H1 (cell line): Measurements from ENCODE around the gene SLC39A11. TPM values are rescaled to one million over a fixed set of nuclear protein-coding genes. Genes with fewer than 3 reads are reported as not detected.

Source experiments
- CTCF ChIA-PET: fragments of 300-600 bp; sonication (Branson Sonifier 250); formaldehyde crosslinking; loops from one replicate; lab custom pipeline; 2021; ENCODE audit not compliant: partially characterized antibody; lab: Charles Lee
- POLR2A ChIA-PET: fragments of 300-600 bp; sonication (Branson Sonifier 250); formaldehyde crosslinking; loops from one replicate; lab custom pipeline; 2021; ENCODE audit warnings: inconsistent platforms; ENCODE audit not compliant: partially characterized antibody; lab: Charles Lee
- DNase-seq, 2 experiments: peaks; one replicate each; pipeline versions ENCODE4 v3.0.0 to v3.0.0-alpha.2; 2010 to 2022; ENCODE audit warnings: low spot score in 2 of 2, low read depth in 1 of 2, mixed read lengths in 1 of 2
- FAIRE-seq: peaks from 2 replicates; lab custom pipeline; 2011; peaks lifted over from hg19 to GRCh38; lab: Jason Lieb, UNC
- H2AFZ ChIP-seq: 2 replicates; pipeline ENCODE4 v1.8.1; 2012; ENCODE audit warnings: low read length, inconsistent platforms
- H2AK5ac ChIP-seq: 2 replicates; pipeline ENCODE4 v1.6.1; 2013; ENCODE audit warnings: low read depth, low read length
- H2BK120ac ChIP-seq: replicated peaks from 2 replicates; pipeline ENCODE3; 2013; ENCODE audit warnings: low read depth, low read length, inconsistent platforms
- H2BK12ac ChIP-seq: 2 replicates; pipeline ENCODE4 v1.6.1; 2013; ENCODE audit warnings: low read depth, low read length
- H2BK15ac ChIP-seq: 2 replicates; pipeline ENCODE4 v1.6.1; 2013; ENCODE audit warnings: low read length
- H2BK20ac ChIP-seq: 2 replicates; pipeline ENCODE4 v1.6.1; 2013; ENCODE audit warnings: low read length
- H2BK5ac ChIP-seq: 2 replicates; pipeline ENCODE4 v1.6.1; 2013; ENCODE audit warnings: low read depth, low read length
- H3K14ac ChIP-seq: 2 replicates; pipeline ENCODE4 v1.6.1; 2013; ENCODE audit warnings: inconsistent platforms; ENCODE audit not compliant: insufficient read length
- H3K18ac ChIP-seq: 2 replicates; pipeline ENCODE4 v1.6.1; 2013; ENCODE audit warnings: low read length; ENCODE audit errors: extremely low read depth
- H3K23ac ChIP-seq: 2 replicates; pipeline ENCODE4 v1.6.1; 2013; ENCODE audit warnings: inconsistent platforms; ENCODE audit not compliant: insufficient read length
- H3K23me2 ChIP-seq: 2 replicates; pipeline ENCODE4 v1.6.1; 2013; ENCODE audit warnings: low read depth, low read length
- H3K27ac ChIP-seq: 2 replicates; pipeline ENCODE4 v1.6.1; 2011; ENCODE audit warnings: low read depth, low read length, inconsistent platforms
- H3K27me3 ChIP-seq, 4 experiments: replicated peaks in 1 of 4; 1 replicate in 1 of 4; 2 replicates in 3 of 4; pipeline versions ENCODE4 v1.6.1 to v1.8.1; 2011 to 2013; ENCODE audit warnings: low read length in 3 of 4, mild to moderate bottlenecking in 3 of 4, inconsistent platforms in 2 of 4, mixed read lengths in 2 of 4, moderate library complexity in 1 of 4; ENCODE audit not compliant: control insufficient read depth in 3 of 4, insufficient read depth in 3 of 4; ENCODE audit errors: extremely low read depth in 1 of 4
- H3K36me3 ChIP-seq, 4 experiments: 2 replicates each; pipeline versions ENCODE4 v1.6.1 to v1.8.1; 2011 to 2013; ENCODE audit warnings: mild to moderate bottlenecking in 4 of 4, low read length in 3 of 4, moderate library complexity in 2 of 4, control low read depth in 1 of 4, inconsistent platforms in 1 of 4; ENCODE audit not compliant: insufficient read depth in 4 of 4, control insufficient read depth in 2 of 4
- H3K4ac ChIP-seq: replicated peaks from 2 replicates; pipeline ENCODE3; 2013; ENCODE audit warnings: low read length, low read depth, mixed read lengths, inconsistent platforms; ENCODE audit not compliant: insufficient read length
- H3K4me1 ChIP-seq, 4 experiments: replicated peaks in 1 of 4; 1 replicate in 1 of 4; 2 replicates in 3 of 4; pipeline versions ENCODE4 v1.6.1 to v1.8.1; 2011 to 2013; ENCODE audit warnings: low read length in 3 of 4, inconsistent platforms in 2 of 4, mixed read lengths in 1 of 4; ENCODE audit not compliant: insufficient read depth in 4 of 4, control insufficient read depth in 3 of 4
- H3K4me2 ChIP-seq, 2 experiments: 2 replicates each; pipeline versions ENCODE4 v1.6.1 to v1.8.1; 2011 to 2013; ENCODE audit warnings: low read depth in 2 of 2, low read length in 2 of 2, control low read depth in 1 of 2, inconsistent platforms in 1 of 2, mild to moderate bottlenecking in 1 of 2; ENCODE audit not compliant: insufficient read depth in 1 of 2
- H3K4me3 ChIP-seq, 4 experiments: fragments of 200-600, 300-600 bp in 1 of 4; sonication (generic), shearing (Covaris generic), sonication (Bioruptor Twin) in 1 of 4; 2 replicates each; pipeline versions ENCODE4 v1.5.1 to v1.8.1; 2011 to 2016; ENCODE audit warnings: low read length in 4 of 4, low read depth in 3 of 4, control low read depth in 2 of 4, inconsistent platforms in 2 of 4, mild to moderate bottlenecking in 2 of 4, mixed read lengths in 1 of 4, moderate library complexity in 1 of 4; ENCODE audit not compliant: insufficient read depth in 2 of 4; ENCODE audit errors: extremely low read depth in 1 of 4
- H3K56ac ChIP-seq: replicated peaks from 2 replicates; pipeline ENCODE3; 2013; ENCODE audit warnings: low read depth, mild to moderate bottlenecking, mixed read lengths, low read length, inconsistent platforms; ENCODE audit not compliant: insufficient read length
- H3K79me1 ChIP-seq: 2 replicates; pipeline ENCODE4 v1.6.1; 2013; ENCODE audit warnings: low read depth, low read length, control low read depth
- H3K79me2 ChIP-seq, 2 experiments: 2 replicates each; pipeline versions ENCODE4 v1.6.1 to v1.8.1; 2012 to 2013; ENCODE audit warnings: low read length in 2 of 2, mild to moderate bottlenecking in 2 of 2, inconsistent platforms in 1 of 2; ENCODE audit not compliant: insufficient read depth in 2 of 2, control insufficient read depth in 1 of 2
- H3K9ac ChIP-seq, 4 experiments: replicated peaks in 1 of 4; 1 replicate in 1 of 4; 2 replicates in 3 of 4; pipeline versions ENCODE4 v1.6.1 to v1.8.1; 2011 to 2013; ENCODE audit warnings: low read depth in 3 of 4, low read length in 3 of 4, control low read depth in 2 of 4, mild to moderate bottlenecking in 2 of 4, moderate library complexity in 2 of 4, inconsistent platforms in 1 of 4; ENCODE audit errors: extremely low read depth in 1 of 4
- H3K9me3 ChIP-seq, 2 experiments: 2 replicates each; pipeline versions ENCODE4 v1.6.1 to v1.8.1; 2012 to 2013; ENCODE audit warnings: mild to moderate bottlenecking in 2 of 2, moderate library complexity in 2 of 2, control low read depth in 1 of 2, inconsistent platforms in 1 of 2, low read depth in 1 of 2, low read length in 1 of 2, mixed read lengths in 1 of 2; ENCODE audit not compliant: insufficient read depth in 2 of 2
- H4K20me1 ChIP-seq, 2 experiments: replicated peaks in 1 of 2; 2 replicates each; pipeline versions ENCODE3 to v1.8.1; 2011 to 2013; ENCODE audit warnings: inconsistent platforms in 2 of 2, low read length in 2 of 2, mild to moderate bottlenecking in 1 of 2; ENCODE audit not compliant: insufficient read depth in 2 of 2, control insufficient read depth in 1 of 2
- H4K5ac ChIP-seq: 2 replicates; pipeline ENCODE4 v1.6.1; 2013; ENCODE audit warnings: low read length, low read depth, mixed read lengths, inconsistent platforms; ENCODE audit not compliant: insufficient read length
- H4K8ac ChIP-seq: 2 replicates; pipeline ENCODE4 v1.8.0; 2013; ENCODE audit warnings: mild to moderate bottlenecking, moderate library complexity, low read length, inconsistent platforms; ENCODE audit not compliant: insufficient read depth; ENCODE audit errors: extremely low read depth
- H4K91ac ChIP-seq: replicated peaks from 2 replicates; pipeline ENCODE3; 2013; ENCODE audit warnings: low read length, mixed read lengths, inconsistent platforms; ENCODE audit not compliant: insufficient read length
- ATF3 ChIP-seq: IDR thresholded peaks from 2 replicates; pipeline ENCODE4 v1.6.1; 2011; ENCODE audit warnings: low read depth, mild to moderate bottlenecking, low read length; ENCODE audit not compliant: insufficient read depth
- BCL11A ChIP-seq, 2 experiments: IDR thresholded peaks; one replicate each; pipeline ENCODE4 v1.6.1; 2011; ENCODE audit warnings: low read depth in 2 of 2, low read length in 2 of 2, mild to moderate bottlenecking in 2 of 2
- BRCA1 ChIP-seq: IDR thresholded peaks from 2 replicates; pipeline ENCODE4 v1.6.1; 2012; ENCODE audit warnings: low read depth, low read length, improper control_type of control experiment
- CEBPB ChIP-seq: IDR thresholded peaks from 2 replicates; pipeline ENCODE4 v1.6.1; 2012; ENCODE audit warnings: low read depth, low read length
- NANOG ChIP-seq: IDR thresholded peaks from 2 replicates; pipeline ENCODE4 v1.6.1; 2011; ENCODE audit warnings: low read length, low read depth, mild to moderate bottlenecking, inconsistent platforms; ENCODE audit not compliant: insufficient read depth, poor library complexity, severe bottlenecking
- RXRA ChIP-seq: IDR thresholded peaks from 2 replicates; pipeline ENCODE4 v1.6.1; 2011; ENCODE audit warnings: low read depth, mild to moderate bottlenecking, low read length, moderate library complexity; ENCODE audit not compliant: insufficient read depth
- SP1 ChIP-seq: IDR thresholded peaks from 2 replicates; pipeline ENCODE4 v1.6.1; 2011; ENCODE audit warnings: low read depth, low read length
- TAF7 ChIP-seq: optimal IDR thresholded peaks from 2 replicates; pipeline ENCODE3; 2011; ENCODE audit warnings: low read depth, mild to moderate bottlenecking, inconsistent platforms, low read length, moderate library complexity, borderline replicate concordance
- TBP ChIP-seq: IDR thresholded peaks from 2 replicates; pipeline ENCODE4 v1.6.1; 2011; ENCODE audit warnings: low read depth, low read length, improper control_type of control experiment
- TEAD4 ChIP-seq: IDR thresholded peaks from 2 replicates; pipeline ENCODE4 v1.6.1; 2012; ENCODE audit warnings: low read depth, low read length, inconsistent platforms, mixed read lengths
- WGBS, 2 experiments: shearing (Covaris generic) in 1 of 2; methylation state at CpG; one replicate each; pipeline versions ENCODE4 v1.1.6 to v1.1.7; 2013 to 2015; ENCODE audit warnings: low lambda C conversion rate in 2 of 2, mixed read lengths in 2 of 2, inconsistent platforms in 1 of 2, low coverage in 1 of 2, missing lambda C conversion rate in 1 of 2; ENCODE audit not compliant: insufficient replicate concordance in 2 of 2, insufficient coverage in 1 of 2, insufficient read length in 1 of 2; ENCODE audit errors: extremely low coverage in 1 of 2, missing lambda C conversion rate in 1 of 2; 5-methylcytosine and 5-hydroxymethylcytosine counted together
- polyA plus RNA-seq, 7 experiments: library from polyadenylated mRNA; depleted of rRNA in 3 of 7; stranded (reverse) in 5 of 7; unstranded in 2 of 7; fragments of >200 nt in 5 of 7; fragments of 200-250 nt in 2 of 7; gene quantifications; 1 replicate in 5 of 7; 2 replicates in 1 of 7; 4 replicates in 1 of 7; pipeline versions ENCODE4 v1.2.1 to v1.2.3, GENCODE V29; 2011 to 2013; ENCODE audit warnings: missing spikeins in 2 of 7, mixed read lengths in 2 of 7
- total RNA-seq: library from RNA; stranded (reverse); fragmentation: NEBNext Ultra II Directional; extraction: Animal tissue kit (Norgen Biotek cat#: 25700); gene quantifications from 2 replicates; pipeline ENCODE4 v1.2.1, GENCODE V29; 2021
- TF ChIP-seq, protein P1 (sequence below): IDR thresholded peaks from 2 replicates; pipeline ENCODE4 v1.6.1; 2012; ENCODE audit warnings: low read length, inconsistent platforms

The SLC39A11 gene
- total and polyA plus RNA-seq, 2 of the 8 experiments (the other 6 are each of a cell fraction or from before 2014, with no cell fraction given) = 12.2 to 19.6 TPM

- Histone ChIP-seq H3K14ac (no peak overlapping the region), H3K23ac (no peak overlapping the region), H3K27me3 (no peaks in the 10 kb centered on the region), H2BK15ac (no peak overlapping the region), H3K4me1 (peaks cover 3 to 11% (median 5%) of the 10 kb centered on the region in 4 experiments; a peak in 6 of 7 replicates), H3K18ac (no peak overlapping the region), H3K4ac (no peak overlapping the region), H2BK5ac (no peak overlapping the region), H2BK20ac (no peak overlapping the region), H3K23me2 (no peaks in the 10 kb centered on the region), H3K27ac (no peak overlapping the region), H2AK5ac (no peak overlapping the region), H3K9me3 (no peaks in the 10 kb centered on the region), H3K4me3 (no peak overlapping the region), H2BK120ac (no peak overlapping the region), H4K8ac (0 out of 2 replicates have a peak overlapping the region, but pooled peaks have one; percentile 17), H3K9ac (no peak overlapping the region), H4K91ac (no peak overlapping the region), H4K20me1 (no peaks in the 10 kb centered on the region), H3K79me2 (no peaks in the 10 kb centered on the region), H3K36me3 (no peaks in the 10 kb centered on the region), H2AFZ (no peak overlapping the region), H4K5ac (no peak overlapping the region), H3K4me2 (no peak overlapping the region), H3K79me1 (no peaks in the 10 kb centered on the region), H3K56ac (no peak overlapping the region), H2BK12ac (no peak overlapping the region)
- FAIRE-seq = no peak
- ChIA-PET POLR2A (no interaction called here), CTCF (interaction anchor here (3.7 kb wide), 1 partner anchor 13 kb away, joined by 15 read pairs; no protein-coding TSS in a partner anchor)
- 94% methylated on average over 9 of the region's 9 CpGs; no CpG with 5 or more reads in 1 of the 2 experiments for WGBS, 2 experiments
- no peak for DNase-seq
- TF ChIP-seq SP1 (no peak), BRCA1 (no peak), TBP (no peak), TAF7 (no peak), BCL11A (IDR thresholded peaks at IDR 0.05; ENCODE audit: low read depth in 2 of 2, low read length in 2 of 2) (no peak), TEAD4 (no peak), ATF3 (no peak), CEBPB (no peak), RXRA (no peak), NANOG (no peak)
- TF ChIP-seq, protein P1, sequence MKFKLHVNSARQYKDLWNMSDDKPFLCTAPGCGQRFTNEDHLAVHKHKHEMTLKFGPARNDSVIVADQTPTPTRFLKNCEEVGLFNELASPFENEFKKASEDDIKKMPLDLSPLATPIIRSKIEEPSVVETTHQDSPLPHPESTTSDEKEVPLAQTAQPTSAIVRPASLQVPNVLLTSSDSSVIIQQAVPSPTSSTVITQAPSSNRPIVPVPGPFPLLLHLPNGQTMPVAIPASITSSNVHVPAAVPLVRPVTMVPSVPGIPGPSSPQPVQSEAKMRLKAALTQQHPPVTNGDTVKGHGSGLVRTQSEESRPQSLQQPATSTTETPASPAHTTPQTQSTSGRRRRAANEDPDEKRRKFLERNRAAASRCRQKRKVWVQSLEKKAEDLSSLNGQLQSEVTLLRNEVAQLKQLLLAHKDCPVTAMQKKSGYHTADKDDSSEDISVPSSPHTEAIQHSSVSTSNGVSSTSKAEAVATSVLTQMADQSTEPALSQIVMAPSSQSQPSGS = no peak
Measured at GRCh38 chr17:72972263-72972951, 120.1 kb downstream of the SLC39A11 start.
